K562 treated with DMSO at 1 percent for 48 hours (cell line): Measurements from ENCODE around the gene CLTRN. TPM values are rescaled to one million over a fixed set of nuclear protein-coding genes. Genes with fewer than 3 reads are reported as not detected.

Experiments used
- total RNA-seq: library from RNA; unstranded; fragments of 300-600 nt; gene quantifications from 2 replicates; pipeline ENCODE4 v1.2.3, GENCODE V29; 2022; ENCODE audit warnings: low replicate concordance; ENCODE audit errors: extremely low read depth

CLTRN gene, protein sequence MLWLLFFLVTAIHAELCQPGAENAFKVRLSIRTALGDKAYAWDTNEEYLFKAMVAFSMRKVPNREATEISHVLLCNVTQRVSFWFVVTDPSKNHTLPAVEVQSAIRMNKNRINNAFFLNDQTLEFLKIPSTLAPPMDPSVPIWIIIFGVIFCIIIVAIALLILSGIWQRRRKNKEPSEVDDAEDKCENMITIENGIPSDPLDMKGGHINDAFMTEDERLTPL
- total RNA-seq = not detected in 2 replicates

GRCh38 chrX:15664487-15665444 lies at the start of gene CLTRN:
Gene CLTRN (minus strand): TSS chrX:15664805. CDS start chrX:15664775, 30 bp downstream.

GRCh38 chrX:15600745-15601144 lies 63.9 kb downstream of the CLTRN start, which contains the start of gene ACE2:
Gene ACE2 (minus strand): TSS chrX:15600960. CDS start chrX:15600911, 49 bp downstream.

Other genes starting within 250 kb of the CLTRN start
- not detected in 2 replicates for gene PIR, start 171.5 kb downstream of the CLTRN start, total RNA-seq
- gene BMX, start 164.0 kb downstream of the CLTRN start, total RNA-seq = not detected in 2 replicates
- gene ACE2, start 63.8 kb downstream of the CLTRN start, total RNA-seq = not detected in 2 replicates
- gene CA5B, start 73.5 kb upstream of the CLTRN start, total RNA-seq = not detected in 2 replicates
- not detected in 2 replicates for gene ZRSR2, start 125.7 kb upstream of the CLTRN start, total RNA-seq
- gene AP1S2, start 190.0 kb upstream of the CLTRN start, total RNA-seq = not detected in 2 replicates